Fibroblast of mammary gland (primary cell): ENCODE data around the gene YDJC.
"Not testable (repeated sequence)": the region's sequence is repeated elsewhere in the genome, so short reads cannot be mapped to it uniquely, and the experiment has no call there.

Experiments
- DNase-seq: peaks from one replicate; pipeline ENCODE4 v3.0.0-alpha.2; 2010; ENCODE audit warnings: low read depth
- H3K4me3 ChIP-seq: 2 replicates; pipeline ENCODE4 v1.5.1; 2011; ENCODE audit warnings: low read depth, mild to moderate bottlenecking, low read length, moderate library complexity; ENCODE audit not compliant: control insufficient read depth
- CTCF ChIP-seq: conservative IDR thresholded peaks from 2 replicates; pipeline ENCODE4 v1.5.1; 2011; ENCODE audit warnings: low read depth, low read length, inconsistent platforms; ENCODE audit not compliant: control insufficient read depth, insufficient read depth

YDJC gene

GRCh38 chr22:21650823-21651520 is 21.1 kb upstream of the YDJC start:
- DNase-seq: no peak
- peak overlapping the region; percentile 77 for H3K4me3 ChIP-seq
- TF ChIP-seq CTCF: no peak

- no peak for DNase-seq
- TF ChIP-seq CTCF: no peak
- no peak overlapping the region for H3K4me3 ChIP-seq
Measured at GRCh38 chr22:21650280-21650679, 20.5 kb upstream of the YDJC start.

GRCh38 chr22:21646608-21647590 is 17.1 kb upstream of the YDJC start:
- no peak overlapping the region for H3K4me3 ChIP-seq
- peak; percentile 77 for DNase-seq
- peak; percentile 90 for TF ChIP-seq CTCF

- DNase-seq, H3K4me3 ChIP-seq: not testable (repeated sequence)
Measured at GRCh38 chr22:21645513-21645912, 15.7 kb upstream of the YDJC start.

- peak overlapping the region; percentile 68 for H3K4me3 ChIP-seq
- peak; percentile 8 for TF ChIP-seq CTCF
- DNase-seq: no peak
Measured at GRCh38 chr22:21643533-21644357, 13.9 kb upstream of the YDJC start.

GRCh38 chr22:21642584-21643448 is 13.0 kb upstream of the YDJC start:
- peak; percentile 55 for TF ChIP-seq CTCF
- H3K4me3 ChIP-seq: peak overlapping the region; percentile 68
- DNase-seq: peak; percentile 43
